Right forelimb (tissue), 1 donor: Measurements from ENCODE around the gene CFAP65.

Source experiments
- DNase-seq: peaks from one replicate; pipeline ENCODE4 v3.0.0-alpha.2; 2018

CFAP65 gene

DNA sequence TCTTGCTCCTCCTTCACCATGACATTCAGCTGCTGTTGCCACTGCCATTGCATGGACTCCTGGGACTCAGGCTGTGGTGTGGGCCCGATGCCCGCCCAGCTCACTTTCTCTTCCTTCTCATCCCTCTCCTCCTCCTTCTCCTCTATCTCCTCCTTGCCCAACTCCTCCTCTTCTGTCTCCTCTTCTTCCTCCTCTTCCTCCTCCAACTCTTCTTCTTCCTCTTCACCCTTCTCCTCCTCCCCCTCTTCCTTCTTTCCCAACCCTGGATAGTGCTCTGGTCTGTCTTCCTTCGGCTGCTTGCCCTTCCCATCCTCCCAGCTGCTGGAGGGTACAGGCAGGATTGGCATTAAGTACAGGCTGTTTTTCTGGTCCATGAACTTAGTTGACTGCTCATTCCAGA, 37.3 kb downstream of the CFAP65 start:
- DNase-seq: no peak

DNA sequence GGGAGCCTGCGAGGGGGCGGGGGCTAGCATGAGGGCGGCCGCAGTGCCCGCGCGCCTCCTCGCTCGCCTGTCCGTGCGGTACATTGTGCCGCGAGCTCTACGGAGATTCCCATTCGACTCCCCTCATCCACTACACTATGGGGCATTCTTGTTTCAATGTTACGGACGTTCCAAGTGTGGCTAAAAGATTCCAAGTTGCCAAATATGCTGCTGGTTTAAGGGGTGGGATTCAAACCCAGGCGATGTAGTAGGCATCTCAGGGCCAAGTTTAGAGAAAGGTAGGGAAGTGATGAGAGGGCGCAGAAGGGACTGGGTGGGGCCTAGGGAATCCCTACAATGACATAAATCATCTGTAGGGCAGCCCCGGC, 38.1 kb downstream of the CFAP65 start:
- DNase-seq: no peak

DNA sequence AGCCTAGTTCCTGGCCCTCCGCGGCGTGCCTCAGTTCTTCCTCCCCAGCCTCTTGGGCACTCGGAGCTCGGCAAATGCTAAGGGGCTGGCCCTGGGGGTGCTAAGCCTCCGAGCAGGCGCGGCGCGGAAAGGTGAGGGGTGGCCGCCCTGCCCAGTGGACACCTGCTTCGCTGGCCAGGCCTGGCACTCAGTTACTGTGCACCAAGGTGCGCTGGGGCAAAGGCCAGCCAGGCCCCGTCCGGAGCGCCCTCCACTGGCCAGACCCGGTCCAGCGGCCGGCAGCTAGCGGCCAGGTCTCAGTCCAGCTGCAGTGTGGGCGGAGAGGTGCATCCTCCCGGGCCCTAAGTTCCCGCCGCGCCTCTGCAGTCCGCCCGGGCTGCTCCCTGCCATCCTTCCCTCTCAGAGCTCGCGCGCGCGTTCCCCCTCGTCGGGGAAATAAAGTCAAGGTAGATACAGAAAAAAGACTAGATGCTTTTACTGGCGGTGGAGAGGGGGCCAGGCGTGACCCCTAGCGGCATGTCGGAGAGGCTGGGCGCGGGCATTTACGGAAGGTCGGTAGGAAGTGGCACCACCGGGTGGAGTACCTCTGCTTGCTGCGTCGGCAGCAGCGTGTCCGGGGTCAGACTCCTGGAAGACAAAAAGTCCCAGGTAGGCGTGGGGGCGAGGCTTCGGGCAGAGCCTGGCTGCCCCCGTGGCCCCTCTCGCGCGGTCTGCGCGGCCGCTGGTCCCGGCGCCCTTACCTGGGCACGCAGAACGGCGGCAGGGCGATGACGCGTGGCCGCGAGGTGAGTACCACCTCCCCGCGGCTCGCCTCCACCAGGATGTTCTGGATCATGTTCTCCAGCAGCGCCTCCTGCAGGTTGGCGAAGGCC, 38.7 kb downstream of the CFAP65 start:
- no peak for DNase-seq

DNA sequence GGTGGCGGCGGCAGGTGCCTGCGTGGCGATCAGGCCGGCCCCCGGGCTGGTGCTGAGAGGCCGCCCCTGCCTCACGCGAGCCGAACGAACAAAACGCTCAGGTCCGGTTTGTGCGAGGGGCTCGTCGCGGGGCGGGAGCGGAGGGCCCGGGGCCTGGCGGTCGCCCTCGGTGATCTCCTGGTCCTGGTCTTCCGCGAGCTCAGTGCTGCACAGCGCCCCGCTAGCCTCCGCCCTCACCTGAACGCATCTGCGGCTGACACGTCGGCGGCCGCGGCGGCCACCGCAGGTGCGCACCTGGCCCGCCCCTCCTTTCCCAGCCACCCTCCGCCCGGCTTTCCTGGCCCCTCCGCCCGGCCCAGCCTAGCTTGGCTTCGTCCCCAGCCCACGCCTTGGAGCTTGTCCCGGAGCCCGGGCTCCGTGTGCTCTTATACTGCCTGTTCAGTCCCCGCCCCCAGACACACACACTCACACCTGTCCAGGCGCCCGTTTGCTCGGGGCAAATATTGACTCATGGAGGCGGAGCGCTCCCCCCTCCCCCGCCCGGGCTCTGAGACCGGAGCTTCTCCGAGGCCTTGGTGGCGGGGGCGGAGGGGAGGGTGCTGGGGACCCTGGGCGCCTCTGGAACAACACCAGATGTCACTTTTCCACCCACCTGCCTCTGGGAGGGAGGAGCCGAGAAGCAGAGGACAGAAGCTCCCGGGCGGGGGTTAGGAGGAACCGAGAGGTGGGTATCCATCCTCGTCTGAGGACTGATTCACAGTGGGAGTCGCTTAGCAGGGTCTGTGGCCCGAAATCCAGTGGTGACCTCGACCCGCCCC, 39.5 kb downstream of the CFAP65 start:
- DNase-seq: no peak

DNA sequence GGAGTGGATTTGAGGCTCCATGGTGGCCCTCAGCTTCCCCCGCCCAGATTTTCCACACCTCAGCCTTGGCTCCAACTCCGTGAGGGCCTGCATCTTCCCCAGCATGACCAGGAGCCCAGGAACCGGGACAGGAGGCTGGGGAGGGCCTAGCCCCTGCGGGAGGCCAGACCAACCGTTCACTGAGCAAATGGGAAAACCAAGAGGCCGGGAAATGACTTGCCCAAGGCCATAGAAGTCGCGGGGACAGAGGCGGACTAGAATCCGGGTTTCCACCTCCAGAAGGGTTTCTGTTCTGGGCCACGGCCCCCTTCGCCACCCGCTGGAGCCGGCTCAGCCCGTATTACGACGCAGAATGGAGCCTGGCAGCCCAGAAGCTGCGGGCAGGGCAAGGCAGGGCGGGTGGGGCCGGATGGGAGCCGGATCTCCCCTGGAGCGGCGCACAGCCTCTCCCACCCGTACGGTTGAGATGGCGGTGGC, 40.2 kb downstream of the CFAP65 start:
- DNase-seq: no peak

DNA sequence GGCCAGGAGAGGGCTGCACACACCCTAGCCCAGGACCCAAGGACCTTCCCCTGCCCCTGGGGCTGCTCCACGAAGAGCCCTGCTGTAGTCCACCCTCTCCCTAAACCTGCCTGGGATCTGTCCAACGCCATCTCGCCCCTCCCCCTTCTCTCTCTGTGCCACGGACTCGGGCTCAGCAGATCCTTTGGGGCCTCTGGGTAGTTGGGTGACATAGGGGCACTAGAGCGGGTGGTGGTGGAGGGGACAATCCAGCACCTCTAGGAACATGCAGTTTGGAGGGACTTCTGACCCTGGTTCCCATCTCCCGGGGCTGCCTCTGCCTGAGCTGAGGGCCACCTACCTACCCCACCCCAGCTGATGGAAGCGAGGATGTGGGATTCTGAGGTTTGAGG, 40.8 kb downstream of the CFAP65 start:
- no peak for DNase-seq

DNA sequence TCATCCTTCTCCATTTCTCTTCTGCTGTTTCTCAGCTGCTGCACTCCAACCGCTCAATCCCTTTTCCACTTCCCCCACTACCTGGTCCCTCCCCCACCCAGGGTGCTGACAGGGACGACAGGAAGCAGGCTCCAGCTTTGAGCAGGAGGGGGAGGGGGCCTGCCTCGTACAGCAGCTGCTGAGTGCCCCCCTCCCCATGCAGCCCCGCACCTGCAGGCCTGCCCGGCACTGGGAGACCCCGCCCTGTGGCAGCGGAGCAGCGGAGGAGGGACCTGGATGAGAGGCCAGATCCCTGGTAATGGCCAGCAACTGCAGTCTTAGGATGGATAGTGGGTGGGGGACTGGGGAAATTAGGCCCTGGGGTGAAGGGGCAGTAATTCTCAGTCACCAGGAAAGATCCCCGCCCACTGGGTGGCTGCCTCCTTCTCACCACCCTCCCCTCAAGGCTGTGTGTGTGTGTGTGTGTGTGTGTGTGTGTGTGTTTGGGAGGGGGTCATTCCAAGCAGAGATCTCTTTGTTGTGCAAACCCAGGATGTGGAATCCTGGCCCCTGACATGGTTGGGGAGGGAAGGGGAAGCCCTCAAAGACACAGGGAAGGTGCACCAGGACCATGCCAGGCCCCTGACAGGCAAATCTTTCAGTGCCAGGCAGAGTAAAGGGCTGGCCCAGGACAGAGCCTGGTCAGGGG, 41.3 kb downstream of the CFAP65 start:
- no peak for DNase-seq

DNA sequence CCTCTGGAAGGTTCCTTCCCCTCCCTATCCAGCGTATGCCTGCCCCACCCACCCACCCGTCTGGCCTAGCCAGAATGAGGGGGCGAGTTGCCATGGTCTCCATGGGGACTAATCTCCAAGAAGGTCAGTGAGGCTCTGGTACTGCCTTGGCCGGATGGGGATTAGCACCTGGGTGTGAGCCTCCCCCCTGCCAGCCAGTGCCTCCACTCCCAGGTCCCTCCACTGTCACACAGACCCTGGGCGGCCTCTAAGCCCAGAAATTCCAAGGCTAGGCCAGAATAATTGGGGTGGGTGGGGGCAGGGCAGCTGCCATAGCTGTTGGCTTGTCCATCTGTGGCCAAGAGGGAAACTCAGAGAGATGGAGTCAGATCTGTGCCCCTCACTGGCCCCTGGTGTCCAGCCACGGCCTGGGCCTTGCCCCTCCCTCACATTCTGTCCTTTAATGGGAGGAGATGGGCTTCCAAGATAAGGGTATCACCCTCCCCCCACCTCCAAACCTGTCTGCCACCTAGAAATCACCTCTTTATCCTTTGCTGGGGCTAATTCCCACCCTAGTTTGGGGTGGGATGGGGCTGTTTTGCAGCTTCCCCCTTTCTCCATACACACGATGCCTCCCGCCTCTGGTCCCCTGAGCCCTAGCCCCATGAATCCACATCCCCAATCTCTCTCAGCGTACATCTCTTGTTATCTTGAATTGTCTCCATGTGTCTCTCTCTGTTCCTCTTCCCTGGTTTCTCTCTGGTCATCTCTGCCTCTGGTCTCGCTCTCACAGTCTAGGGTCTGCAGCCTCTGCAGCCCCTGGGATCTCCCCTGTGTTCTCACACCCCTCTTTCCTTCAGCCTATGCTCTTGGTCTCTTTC, 42.1 kb downstream of the CFAP65 start:
- no peak for DNase-seq

DNA sequence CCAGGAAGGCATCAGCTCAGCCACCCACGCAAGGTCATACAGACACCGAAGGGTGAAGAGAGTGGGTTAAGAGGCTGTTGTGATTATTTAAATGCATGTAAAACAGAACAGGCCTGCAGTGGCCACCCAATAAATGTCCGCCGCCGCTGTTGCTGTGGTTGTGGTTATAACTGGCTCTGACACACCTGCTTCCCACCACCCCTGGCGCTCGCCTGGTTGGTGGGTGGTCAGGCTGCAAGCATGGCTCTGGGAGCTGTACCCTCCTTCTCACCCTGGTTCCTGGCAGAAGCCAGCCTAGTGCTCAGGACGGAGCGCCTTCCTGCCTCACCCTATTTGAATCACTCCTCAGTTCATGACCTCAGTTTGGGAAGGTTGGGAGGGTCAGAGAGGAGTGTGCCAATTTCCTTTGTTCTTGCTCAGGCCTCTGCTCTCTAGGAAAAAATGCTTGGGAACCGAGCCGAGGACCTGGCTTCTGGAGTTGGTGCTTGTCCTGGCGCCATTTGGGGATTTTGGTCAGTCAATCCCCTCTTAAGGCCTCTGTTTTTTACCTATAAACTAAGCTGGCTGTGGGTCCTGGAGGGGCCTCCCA, 42.8 kb downstream of the CFAP65 start:
- no peak for DNase-seq

DNA sequence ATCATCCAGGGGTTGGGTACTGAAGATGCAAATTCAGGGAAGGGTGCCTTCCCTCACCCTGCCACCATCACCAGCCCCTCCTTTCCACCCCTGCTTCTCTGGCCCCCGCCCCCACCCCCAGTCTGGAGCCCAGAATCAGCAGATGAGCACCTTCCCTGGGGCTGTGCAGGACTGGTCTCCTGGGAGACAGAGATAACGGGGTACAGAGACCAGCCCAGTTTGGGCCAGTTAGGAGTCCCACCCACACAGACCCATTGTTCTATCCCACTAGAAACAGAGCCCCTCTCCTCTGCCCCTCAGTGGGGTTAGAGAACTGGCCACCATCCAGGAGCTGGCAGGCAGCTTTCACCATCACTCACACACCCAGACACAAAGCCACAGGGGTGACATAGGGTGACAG, 43.6 kb downstream of the CFAP65 start:
- no peak for DNase-seq

DNA sequence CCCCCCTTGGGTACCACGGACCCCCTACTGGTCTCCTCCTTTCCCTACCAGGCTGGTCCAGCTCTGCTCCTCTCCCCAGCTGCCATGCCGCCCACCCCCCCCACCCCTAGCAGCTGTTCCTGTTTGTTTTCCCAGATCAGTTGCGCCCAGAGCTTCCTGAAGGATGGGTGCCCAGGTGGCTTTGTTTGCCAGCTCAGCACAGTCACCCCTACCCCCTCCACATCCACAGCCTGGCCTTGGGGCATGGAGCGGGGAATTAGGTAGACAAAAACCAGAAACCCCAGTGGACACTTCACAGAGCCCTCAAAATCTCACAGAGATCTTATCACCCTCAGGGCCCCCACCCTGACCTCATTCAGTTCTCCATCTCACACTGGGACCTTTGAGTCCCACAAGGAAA, 44.4 kb downstream of the CFAP65 start:
- no peak for DNase-seq

DNA sequence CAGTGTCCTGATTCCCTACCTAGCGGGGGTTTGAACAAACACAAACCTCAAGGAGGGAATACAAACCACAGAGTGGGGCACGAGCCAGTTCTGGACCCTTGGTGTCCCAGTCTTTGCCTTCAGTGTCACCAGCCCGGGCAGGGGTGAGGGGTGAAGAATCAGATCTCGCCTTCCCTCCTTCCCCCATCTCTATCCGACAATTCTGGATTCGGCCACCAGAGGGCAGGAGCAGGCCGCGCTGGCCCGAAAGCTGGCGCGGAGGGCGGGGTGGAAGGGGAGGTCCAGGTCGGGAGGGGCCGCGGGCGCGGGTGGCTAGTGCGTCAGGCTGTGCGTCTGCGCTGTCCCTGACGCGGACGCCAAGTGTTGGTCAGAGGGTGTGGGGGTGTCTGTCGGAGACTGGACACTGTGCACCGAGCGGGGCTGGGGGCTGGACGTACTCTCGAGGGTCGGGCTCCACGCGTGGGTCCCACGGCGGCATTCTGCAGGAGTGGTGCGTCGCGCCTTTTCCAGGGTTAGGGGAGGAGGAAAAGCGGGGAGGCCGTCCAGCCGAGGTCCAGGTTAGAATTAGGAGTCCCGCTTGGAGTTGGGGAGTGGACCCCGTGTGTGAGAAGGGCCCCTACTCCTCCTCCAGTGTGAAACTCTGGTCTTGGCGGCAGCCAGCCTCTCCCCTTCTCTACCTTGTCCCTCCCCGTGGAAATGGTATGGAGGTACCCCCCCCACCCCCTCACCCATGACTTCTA, 45.2 kb downstream of the CFAP65 start:
- DNase-seq: peak; percentile 86

DNA sequence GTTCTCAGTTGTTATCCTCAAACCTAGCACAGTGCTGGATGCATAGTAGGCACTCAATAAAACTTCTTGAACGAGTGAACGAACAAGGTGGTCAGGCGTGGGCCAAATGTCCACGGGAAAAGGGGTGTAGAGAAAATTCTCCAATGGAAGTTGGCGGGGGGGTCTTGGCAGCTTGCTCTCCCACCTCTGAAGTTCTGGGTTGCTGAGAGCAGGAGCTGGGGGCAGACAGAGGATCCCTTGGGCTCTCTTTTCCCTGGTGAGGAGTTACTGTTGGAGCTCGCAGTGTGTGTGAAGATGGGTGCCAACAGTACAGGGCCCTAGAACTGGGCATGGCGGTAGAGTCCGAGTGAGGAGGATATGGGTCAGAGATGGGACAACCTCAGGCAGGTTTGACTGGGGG, 45.8 kb downstream of the CFAP65 start:
- DNase-seq: no peak

DNA sequence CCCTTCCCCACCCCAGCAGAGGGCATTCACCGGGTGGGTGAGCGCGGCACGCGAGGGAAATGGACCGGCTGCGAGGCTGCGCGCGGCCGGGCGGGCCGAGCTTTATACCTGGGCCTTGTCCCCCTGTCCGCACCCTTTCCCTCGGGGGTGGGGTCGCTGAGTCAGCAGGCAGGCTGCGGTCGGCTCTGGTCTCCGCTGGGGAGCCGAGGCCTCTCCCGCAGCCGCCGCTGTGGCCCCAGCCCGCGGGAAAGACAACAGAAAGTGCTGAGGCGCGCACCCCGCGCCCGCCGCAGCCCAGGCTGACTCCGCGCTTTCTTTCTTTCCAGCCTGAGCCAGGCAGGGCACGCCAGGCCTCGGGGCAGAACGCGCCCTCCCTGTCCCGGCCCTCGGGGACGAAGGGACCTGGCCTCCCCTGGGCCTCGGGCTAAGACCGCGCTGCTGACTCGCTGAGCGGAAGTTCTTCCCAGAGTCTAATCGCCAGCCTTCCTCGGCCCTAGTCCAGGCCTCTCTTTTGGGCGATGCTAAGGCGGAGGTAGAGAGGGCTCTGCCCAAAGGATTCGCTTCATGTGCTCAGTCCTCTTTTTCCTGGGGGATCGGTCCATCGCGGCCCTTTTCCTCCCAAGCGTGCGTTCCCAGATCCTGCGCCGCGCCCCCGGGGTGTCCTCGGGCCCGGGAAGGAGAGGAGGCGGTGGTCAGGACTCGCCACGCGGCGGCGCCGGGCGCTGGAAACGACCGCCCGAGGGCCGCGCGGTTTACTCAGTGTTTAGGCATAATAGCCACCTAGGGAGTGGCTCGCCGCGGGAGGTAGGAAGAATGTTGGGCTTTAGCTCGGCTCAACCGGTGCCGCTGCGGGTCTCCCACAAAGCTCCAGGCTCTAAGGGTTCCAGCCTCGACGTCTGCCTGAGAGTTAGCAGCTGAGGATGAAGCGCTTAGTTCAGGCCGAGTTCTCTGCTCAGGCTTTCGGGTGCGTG, 47.7 kb downstream of the CFAP65 start, which contains the start of gene CRYBA2:
CRYBA2 (minus strand) TSS at position 78 of the 971 bp plus-strand sequence. CDS start 246 bp downstream, outside the sequence.
- no peak for DNase-seq

DNA sequence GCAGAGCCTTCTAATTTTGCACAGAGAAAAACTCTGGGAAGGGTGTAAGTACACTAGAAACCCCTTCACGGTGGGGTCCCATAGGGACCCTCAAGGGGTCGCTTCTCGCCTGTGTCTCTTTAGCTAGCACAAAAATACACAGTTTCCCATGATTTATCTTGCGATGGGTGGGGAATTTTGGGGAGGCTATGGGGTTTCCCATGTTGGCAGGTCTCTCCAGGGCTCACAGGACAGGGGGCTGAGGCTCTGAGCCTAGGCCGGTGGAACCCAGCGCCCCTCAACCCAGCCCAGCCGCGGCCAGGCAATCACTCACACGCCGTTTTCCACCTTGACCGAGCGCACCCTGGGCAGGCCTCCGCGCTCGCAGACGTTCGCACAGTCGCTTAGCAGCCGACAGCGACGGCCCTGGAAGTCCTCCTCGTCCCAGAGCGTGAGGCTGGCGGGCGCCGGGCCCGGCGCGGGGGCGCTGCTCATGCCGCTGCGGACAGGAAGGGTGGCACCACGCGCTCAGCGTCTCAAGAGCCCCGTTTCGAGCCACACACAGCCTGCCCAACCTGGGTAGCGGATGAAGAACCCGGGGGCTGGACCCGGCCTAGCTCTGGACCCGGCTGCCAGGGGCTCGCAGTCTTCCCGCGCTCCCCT, 48.5 kb downstream of the CFAP65 start:
- DNase-seq: no peak

DNA sequence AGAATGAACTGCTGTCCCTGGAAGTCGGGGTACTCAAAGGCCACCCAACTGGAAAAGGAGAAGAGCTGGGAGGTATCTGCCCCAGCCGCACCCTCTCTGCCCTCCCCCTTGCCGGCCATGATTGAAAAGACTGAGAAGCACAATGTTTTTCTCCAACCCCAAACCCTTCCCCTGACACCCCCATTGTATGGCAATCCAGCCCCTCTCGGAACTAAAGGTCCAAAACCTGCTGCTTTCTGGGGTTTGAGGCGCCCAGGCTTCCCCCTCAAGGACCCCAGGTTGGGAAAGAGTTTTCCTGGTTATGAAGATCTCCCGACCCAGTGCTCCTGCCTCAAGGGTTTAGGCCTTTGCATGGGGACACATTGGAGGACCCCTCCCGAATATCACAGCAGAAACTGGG, 49.1 kb downstream of the CFAP65 start:
- no peak for DNase-seq

DNA sequence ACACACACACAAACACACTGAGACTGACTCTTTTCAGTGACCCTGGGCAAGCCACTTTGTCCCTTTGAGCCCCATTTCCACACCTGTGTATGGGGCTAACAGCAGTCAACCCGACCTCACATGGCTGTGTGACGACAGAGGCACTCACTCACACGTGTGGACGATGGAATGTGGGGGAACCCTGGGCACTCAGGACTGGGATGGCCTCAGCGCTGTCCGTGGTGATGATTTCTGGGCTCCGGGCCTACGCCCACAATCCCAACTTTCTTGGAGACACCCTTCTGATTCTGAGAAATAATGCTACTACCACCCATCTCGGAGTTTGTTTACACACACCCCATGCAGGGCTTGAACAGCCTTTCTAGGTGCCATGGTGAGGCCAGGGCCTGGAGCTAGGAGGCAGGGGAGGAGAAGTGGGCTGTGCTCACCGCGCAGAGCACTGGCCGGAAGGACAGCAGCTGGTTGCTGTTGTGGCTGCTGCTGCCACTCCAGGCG, 49.6 kb downstream of the CFAP65 start:
- no peak for DNase-seq

DNA sequence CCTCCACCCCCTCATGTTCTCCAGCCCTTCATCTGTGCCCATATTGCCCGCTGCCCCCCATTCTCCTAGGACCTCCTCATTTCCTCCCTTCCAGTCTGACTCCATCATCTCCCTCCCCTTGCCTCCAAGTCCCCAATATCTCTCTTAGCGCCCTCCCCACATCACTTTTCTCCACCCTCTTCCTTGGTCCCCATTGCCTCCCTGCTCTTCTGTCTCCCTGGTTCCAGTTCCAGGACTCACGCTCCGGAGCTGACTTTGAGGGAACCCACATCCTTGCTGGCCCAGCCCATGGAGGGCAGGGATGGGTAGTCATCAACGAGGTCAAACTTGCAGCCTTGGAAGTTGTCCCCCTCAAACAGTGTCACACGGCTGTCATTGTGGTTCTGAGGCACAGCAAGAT, 50.7 kb downstream of the CFAP65 start:
- DNase-seq: no peak

DNA sequence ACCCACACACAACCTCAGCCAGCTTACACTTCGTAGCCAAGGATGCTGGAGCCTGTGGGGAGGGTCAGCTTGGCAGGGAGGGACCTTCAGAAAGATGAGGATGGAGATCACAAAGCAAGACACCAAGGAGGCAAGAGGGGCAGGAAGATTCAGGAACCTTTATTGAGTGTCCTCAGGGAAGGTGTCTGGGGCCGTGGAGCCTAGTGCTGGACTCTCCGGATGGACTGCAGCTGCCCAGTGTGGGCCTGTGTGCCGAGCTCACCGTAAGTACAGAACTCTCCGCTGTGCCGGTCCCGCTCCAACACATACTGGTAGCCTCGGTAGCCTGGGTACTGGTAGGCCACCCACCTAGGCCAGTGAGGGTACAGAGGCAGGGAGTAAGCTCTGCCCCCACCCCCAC, 51.3 kb downstream of the CFAP65 start:
- no peak for DNase-seq
